Common myeloid progenitor, CD34-positive (primary cell): ENCODE measurements around the gene SURF2.

Source experiments
- CTCF ChIA-PET: fragments of 350-600 bp; sonication (Branson Sonifier 250); formaldehyde crosslinking; loops from one replicate; lab custom pipeline; 2021; ENCODE audit warnings: antibody characterized with exemption; lab: Charles Lee
- POLR2A ChIA-PET: fragments of 350-600 bp; sonication (Branson Sonifier 250); formaldehyde crosslinking; loops from one replicate; lab custom pipeline; 2021; ENCODE audit warnings: antibody characterized with exemption; lab: Charles Lee
- DNase-seq, 3 donors: peaks; one replicate each; pipeline versions ENCODE4 v3.0.0 to v3.0.0-alpha.2; 2013
- H3K27ac ChIP-seq, 2 experiments: 1 replicate in 1 of 2; 2 replicates in 1 of 2; pipeline ENCODE4 v1.7.0; 2013; ENCODE audit warnings: inconsistent platforms in 2 of 2, low read length in 2 of 2, mild to moderate bottlenecking in 2 of 2, low read depth in 1 of 2, moderate library complexity in 1 of 2; ENCODE audit not compliant: severe bottlenecking in 2 of 2, insufficient read depth in 1 of 2, poor library complexity in 1 of 2
- H3K27me3 ChIP-seq, 5 experiments: replicated peaks in 2 of 5; 1 replicate in 3 of 5; 2 replicates in 2 of 5; pipeline versions ENCODE4 v1.6.1 to v1.7.0; 2013; ENCODE audit warnings: low read length in 4 of 5, mild to moderate bottlenecking in 2 of 5, moderate library complexity in 2 of 5, inconsistent platforms in 1 of 5; ENCODE audit not compliant: insufficient read depth in 5 of 5, control insufficient read depth in 4 of 5
- H3K36me3 ChIP-seq, 4 experiments: 1 replicate in 2 of 4; 2 replicates in 2 of 4; pipeline versions ENCODE4 v1.6.1 to v1.7.0; 2013; ENCODE audit warnings: low read length in 3 of 4, control low read depth in 1 of 4, mild to moderate bottlenecking in 1 of 4; ENCODE audit not compliant: control insufficient read depth in 4 of 4, insufficient read depth in 4 of 4
- H3K4me1 ChIP-seq, 4 experiments: 1 replicate in 3 of 4; 2 replicates in 1 of 4; pipeline versions ENCODE4 v1.6.1 to v1.7.1; 2013; ENCODE audit warnings: low read length in 3 of 4, mild to moderate bottlenecking in 3 of 4, control low read depth in 1 of 4, inconsistent platforms in 1 of 4, moderate library complexity in 1 of 4; ENCODE audit not compliant: control insufficient read depth in 4 of 4, insufficient read depth in 4 of 4; ENCODE audit errors: control extremely low read depth in 1 of 4
- H3K4me3 ChIP-seq, 7 experiments: 1 replicate in 4 of 7; 2 replicates in 3 of 7; pipeline versions ENCODE4 v1.5.1 to v1.7.0; 2013; ENCODE audit warnings: mild to moderate bottlenecking in 7 of 7, low read length in 6 of 7, moderate library complexity in 6 of 7, inconsistent platforms in 2 of 7, low read depth in 2 of 7, control low read depth in 1 of 7; ENCODE audit not compliant: insufficient read depth in 4 of 7, control insufficient read depth in 1 of 7; ENCODE audit errors: extremely low read depth in 1 of 7
- H3K9me3 ChIP-seq, 5 experiments: 1 replicate in 4 of 5; 2 replicates in 1 of 5; pipeline versions ENCODE4 v1.6.1 to v1.7.1; 2013; ENCODE audit warnings: low read length in 4 of 5, mild to moderate bottlenecking in 2 of 5, inconsistent platforms in 1 of 5, low read depth in 1 of 5, moderate library complexity in 1 of 5; ENCODE audit not compliant: control insufficient read depth in 4 of 5, insufficient read depth in 2 of 5; ENCODE audit errors: control extremely low read depth in 1 of 5
- WGBS: methylation state at CpG from one replicate; pipeline ENCODE4 v1.1.5; 2013; ENCODE audit not compliant: insufficient coverage; 5-methylcytosine and 5-hydroxymethylcytosine counted together

SURF2 gene

DNA sequence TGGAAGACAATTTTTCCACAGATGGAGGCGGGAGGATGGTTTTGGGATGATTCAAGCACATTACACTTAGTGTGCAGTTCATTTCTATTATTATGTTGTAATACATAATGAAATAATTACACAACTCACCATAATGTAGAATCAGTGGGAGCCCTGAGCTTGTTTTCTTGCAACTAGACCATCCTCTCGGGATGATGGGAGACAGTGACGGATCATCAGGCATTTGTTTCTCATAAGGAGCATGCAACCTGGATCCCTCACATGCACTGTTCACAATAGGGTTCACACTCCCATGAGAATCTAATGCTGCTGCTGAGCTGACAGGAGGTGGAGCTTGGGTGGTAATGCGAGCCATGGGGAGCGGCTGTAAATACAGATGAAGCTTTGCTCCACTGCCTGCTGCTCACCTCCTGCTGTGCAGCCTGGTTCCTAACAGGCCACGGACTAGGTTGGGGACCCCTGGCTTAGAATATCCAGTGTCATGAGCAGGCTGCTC lies 21.4 kb downstream of the SURF2 start:
- H3K4me1 ChIP-seq: peaks cover 6 to 26% (median 23%) of the 10 kb centered on the region in 4 experiments
- no peak overlapping the region for H3K27ac ChIP-seq
- H3K36me3 ChIP-seq: peaks cover 0 to 5% (median 3%) of the 10 kb centered on the region in 4 experiments
- peaks cover 0 to 1% (median 0%) of the 10 kb centered on the region in 5 experiments for H3K9me3 ChIP-seq
- CTCF ChIA-PET: interaction anchor here (1.9 kb wide), 1 partner anchor 39 kb away, joined by 5 read pairs; the partner anchor contains the start of gene REXO4
- DNase-seq: no peak
- no peaks in the 10 kb centered on the region for H3K27me3 ChIP-seq
- 89% methylated on average over 5 of the region's 6 CpGs for WGBS
- POLR2A ChIA-PET: no interaction called here
- H3K4me3 ChIP-seq: no peak overlapping the region

- ChIA-PET CTCF (interaction anchor here (0.8 to 1.4 kb wide), 4 partner anchors 12 to 21 kb away, joined by 3 to 4 read pairs (median 3); no protein-coding TSS in a partner anchor), POLR2A (no interaction called here)
- no peaks in the 10 kb centered on the region for H3K27me3 ChIP-seq
- no peak overlapping the region for H3K4me3 ChIP-seq
- peaks cover 6 to 25% (median 22%) of the 10 kb centered on the region in 4 experiments for H3K4me1 ChIP-seq
- no peaks in the 10 kb centered on the region for H3K36me3 ChIP-seq
- WGBS: 60% methylated on average over 1 of the region's 1 CpG
- no peak for DNase-seq
- H3K27ac ChIP-seq: no peak overlapping the region
- H3K9me3 ChIP-seq: peaks cover 0 to 1% (median 0%) of the 10 kb centered on the region in 5 experiments
These were observed 22.1 kb downstream of the SURF2 start for GRCh38 chr9:133378408-133378962.

- Histone ChIP-seq H3K27me3 (no peaks in the 10 kb centered on the region), H3K4me3 (no peak overlapping the region), H3K27ac (no peak overlapping the region), H3K9me3 (peaks cover 0 to 1% (median 0%) of the 10 kb centered on the region in 5 experiments), H3K36me3 (no peaks in the 10 kb centered on the region), H3K4me1 (peaks cover 6 to 18% (median 16%) of the 10 kb centered on the region in 4 experiments)
- CTCF ChIA-PET: interaction anchor here (0.8 to 1.4 kb wide), 5 partner anchors 11 to 49 kb away, joined by 3 to 4 read pairs (median 3); no protein-coding TSS in a partner anchor
- POLR2A ChIA-PET: no interaction called here
- DNase-seq: no peak
- 93% methylated on average over 9 of the region's 14 CpGs for WGBS
These were observed 23.1 kb downstream of the SURF2 start for GRCh38 chr9:133379153-133380086.

GRCh38 chr9:133380734-133381133 lies 24.4 kb downstream of the SURF2 start:
- Histone ChIP-seq H3K4me1 (peaks cover 0 to 9% (median 8%) of the 10 kb centered on the region in 4 experiments), H3K4me3 (no peak overlapping the region), H3K36me3 (no peaks in the 10 kb centered on the region), H3K9me3 (peaks cover 0 to 1% (median 0%) of the 10 kb centered on the region in 5 experiments), H3K27me3 (no peaks in the 10 kb centered on the region), H3K27ac (no peak overlapping the region)
- CTCF ChIA-PET: interaction anchor here (1.2 kb wide), 1 partner anchor 50 kb away, joined by 3 read pairs; no protein-coding TSS in a partner anchor
- POLR2A ChIA-PET: interaction anchor here (0.6 kb wide), 1 partner anchor 62 kb away, joined by 3 read pairs; no protein-coding TSS in a partner anchor
- 92% methylated on average over 2 of the region's 4 CpGs for WGBS
- no peak for DNase-seq

DNA sequence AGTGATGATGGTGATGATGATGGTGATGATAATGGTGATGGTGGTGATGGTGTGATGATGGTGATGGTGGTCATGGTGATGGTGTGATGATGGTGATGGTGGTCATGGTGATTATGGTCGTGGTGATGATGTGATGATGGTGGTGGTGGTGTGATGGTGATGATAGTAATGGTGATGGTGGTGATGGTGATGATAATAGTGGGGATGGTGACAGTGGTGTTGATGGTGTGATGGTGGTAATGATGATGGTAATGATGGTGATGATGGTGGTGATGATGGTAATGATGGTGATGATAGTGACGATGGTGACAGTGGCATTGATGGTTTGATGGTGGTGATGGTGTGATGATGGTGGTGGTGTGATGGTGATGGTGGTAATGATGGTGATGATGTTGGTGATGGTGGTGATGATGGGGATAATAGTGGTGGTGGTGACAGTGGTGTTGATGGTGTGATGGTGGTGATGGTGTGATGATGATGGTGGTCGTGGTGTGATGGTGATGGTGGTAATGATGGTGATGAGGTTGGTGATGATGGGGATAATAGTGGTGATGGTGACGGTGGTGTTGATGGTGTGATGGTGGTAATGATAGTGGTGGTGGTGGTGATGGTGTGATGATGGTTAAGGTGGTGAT lies 26.3 kb downstream of the SURF2 start:
- CTCF ChIA-PET: no interaction called here
- no peak overlapping the region for H3K4me3 ChIP-seq
- H3K27ac ChIP-seq: no peak overlapping the region
- H3K36me3 ChIP-seq: no peaks in the 10 kb centered on the region
- WGBS: 94% methylated on average over 4 of the region's 4 CpGs
- H3K4me1 ChIP-seq: no peaks in the 10 kb centered on the region
- no peaks in the 10 kb centered on the region for H3K27me3 ChIP-seq
- POLR2A ChIA-PET: no interaction called here
- no peak for DNase-seq
- H3K9me3 ChIP-seq: peaks cover 0 to 1% (median 0%) of the 10 kb centered on the region in 5 experiments

DNA sequence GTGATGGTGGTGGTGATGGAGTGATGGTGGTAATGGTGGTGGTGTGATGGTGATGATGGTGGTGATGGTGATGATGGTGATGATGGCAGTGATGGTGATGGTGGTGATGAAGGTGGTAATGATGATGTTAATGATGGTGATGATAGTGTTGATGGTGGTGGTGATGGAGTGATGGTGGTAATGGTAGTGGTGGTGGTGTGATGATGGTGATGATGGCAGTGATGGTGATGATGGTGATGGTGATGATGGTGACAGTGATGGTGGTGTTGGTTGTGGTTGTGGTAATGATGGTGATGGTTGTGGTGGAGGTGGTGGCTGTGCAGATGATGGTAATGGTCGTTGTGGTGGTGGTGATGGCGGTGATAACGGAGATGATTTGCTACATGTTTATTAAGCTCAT lies 27.1 kb downstream of the SURF2 start:
- H3K4me1 ChIP-seq: no peaks in the 10 kb centered on the region
- 100% methylated on average over 2 of the region's 3 CpGs for WGBS
- no peaks in the 10 kb centered on the region for H3K9me3 ChIP-seq
- H3K27ac ChIP-seq: no peak overlapping the region
- ChIA-PET CTCF (interaction anchor here (1.0 kb wide), 1 partner anchor 33 kb away, joined by 3 read pairs; no protein-coding TSS in a partner anchor), POLR2A (no interaction called here)
- H3K36me3 ChIP-seq: no peaks in the 10 kb centered on the region
- no peak for DNase-seq
- no peaks in the 10 kb centered on the region for H3K27me3 ChIP-seq
- H3K4me3 ChIP-seq: no peak overlapping the region
